ENCODE results near the gene RRP1B.
"Not testable (repeated sequence)": the region's sequence is repeated elsewhere in the genome, so short reads cannot be mapped to it uniquely, and the experiment has no call there.

The RRP1B gene

GRCh38 chr21:43667191-43667904, 8.0 kb downstream of the RRP1B start:
- in situ Hi-C loops (cut with MboI; ENCODE audit: low sequenced_read_pairs) = loop anchor here (10.0 kb wide), 1 partner anchor 57 kb away; no protein-coding TSS in a partner anchor

DNA sequence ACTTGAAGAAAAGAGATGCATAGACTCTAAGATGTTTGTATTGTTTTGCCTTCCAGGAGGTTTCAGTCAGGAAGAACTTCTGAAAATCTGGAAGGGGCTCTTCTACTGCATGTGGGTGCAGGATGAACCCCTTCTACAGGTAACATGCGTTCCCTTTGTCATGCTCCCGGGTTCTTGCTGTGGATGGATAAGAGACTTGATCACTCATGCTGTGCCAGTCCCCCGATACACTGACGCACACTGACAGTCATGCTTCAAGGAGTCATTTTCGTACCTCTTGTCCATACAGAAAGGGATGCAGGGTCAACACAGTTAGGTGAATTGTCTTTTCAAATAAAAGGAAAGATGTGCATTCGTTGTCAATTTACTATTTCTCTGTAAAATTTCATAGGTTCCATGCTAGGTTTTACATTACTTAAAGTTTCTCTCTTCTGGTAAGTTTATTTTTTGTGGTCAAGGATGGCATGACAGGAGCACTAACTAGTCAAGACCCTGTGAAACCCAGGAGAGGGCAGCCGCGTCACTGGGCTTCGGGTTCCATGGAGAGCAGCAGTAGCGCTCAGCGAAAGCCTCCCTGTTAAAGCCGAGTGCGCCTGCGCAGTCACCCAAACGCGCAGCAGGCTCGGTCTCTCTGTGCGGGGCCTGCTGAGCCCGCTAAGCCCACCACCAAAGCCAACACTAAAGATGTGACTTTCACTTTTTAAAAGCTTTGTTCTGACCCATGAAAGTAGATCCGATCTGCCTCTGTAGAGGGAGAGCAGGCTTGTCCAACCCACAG, 10.7 kb downstream of the RRP1B start:
- in situ Hi-C loops (cut with MboI; ENCODE audit: low sequenced_read_pairs) = loop anchor here (10.0 kb wide), 1 partner anchor 55 kb away; no protein-coding TSS in a partner anchor

DNA sequence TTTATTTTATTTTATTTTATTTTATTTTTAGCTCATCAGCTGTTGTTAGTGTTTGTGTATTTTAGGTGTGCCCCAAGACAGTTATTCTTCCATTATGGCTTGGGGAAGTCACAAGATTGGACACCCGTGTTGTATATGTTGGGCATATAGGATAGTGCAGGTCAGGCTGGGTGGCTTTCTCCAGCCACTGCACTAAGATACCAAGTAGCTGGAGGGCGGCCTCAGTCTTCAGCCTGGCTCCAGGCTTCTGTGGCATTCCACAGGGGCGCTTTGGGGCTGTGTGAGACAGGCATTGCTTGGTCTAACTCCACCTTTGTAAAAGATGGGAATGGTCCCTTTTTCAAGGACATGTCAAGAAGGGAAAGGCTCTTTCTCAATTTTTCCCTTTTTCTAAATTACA, 16.5 kb downstream of the RRP1B start:
- in situ Hi-C loops (cut with MboI; ENCODE audit: low sequenced_read_pairs) = no loop called here

DNA sequence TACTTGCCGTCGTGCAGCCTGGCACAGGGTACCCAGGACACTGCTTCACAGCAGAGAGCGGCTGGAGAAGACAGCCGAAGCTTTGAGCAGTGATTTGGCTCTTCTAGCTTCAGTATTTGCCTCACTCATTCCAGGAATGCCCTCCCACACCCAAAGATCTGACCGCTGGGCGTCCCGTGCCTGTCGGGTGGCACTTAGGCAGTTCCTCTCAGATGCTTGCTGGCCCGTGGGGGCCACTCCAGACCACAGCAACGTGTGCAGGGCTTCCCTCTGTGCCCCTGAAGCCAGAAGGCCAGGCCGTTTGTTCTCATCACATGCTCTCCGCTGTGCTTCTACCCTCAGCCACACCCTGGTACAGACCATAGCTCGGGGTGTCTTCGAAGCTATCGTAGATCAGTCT, 17.0 kb downstream of the RRP1B start:
- in situ Hi-C loops (cut with MboI; ENCODE audit: low sequenced_read_pairs) = no loop called here

DNA sequence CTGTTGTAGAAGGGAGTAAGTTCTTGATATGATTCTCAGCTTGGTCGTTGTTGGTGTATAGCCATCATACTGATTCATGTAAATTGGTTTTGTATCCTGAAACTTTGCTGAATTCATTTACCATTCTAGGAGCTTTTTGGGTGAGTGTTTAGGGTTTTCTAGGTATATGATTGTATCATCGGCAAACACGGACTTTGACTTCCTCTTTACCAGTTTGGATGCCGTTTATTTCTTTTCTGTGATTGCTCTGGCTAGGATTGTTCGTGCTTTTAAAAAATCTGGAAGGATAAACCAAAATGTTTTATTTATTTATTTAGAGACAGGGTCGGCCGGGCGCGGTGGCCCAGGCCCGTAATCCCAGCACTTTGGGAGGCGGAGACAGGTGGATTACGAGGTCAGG, 20.6 kb downstream of the RRP1B start:
- in situ Hi-C loops (cut with MboI; ENCODE audit: low sequenced_read_pairs) = no loop called here

- in situ Hi-C loops (cut with MboI; ENCODE audit: low sequenced_read_pairs) = not testable (repeated sequence)
Observed at GRCh38 chr21:43680421-43680820, 21.1 kb downstream of the RRP1B start.

DNA sequence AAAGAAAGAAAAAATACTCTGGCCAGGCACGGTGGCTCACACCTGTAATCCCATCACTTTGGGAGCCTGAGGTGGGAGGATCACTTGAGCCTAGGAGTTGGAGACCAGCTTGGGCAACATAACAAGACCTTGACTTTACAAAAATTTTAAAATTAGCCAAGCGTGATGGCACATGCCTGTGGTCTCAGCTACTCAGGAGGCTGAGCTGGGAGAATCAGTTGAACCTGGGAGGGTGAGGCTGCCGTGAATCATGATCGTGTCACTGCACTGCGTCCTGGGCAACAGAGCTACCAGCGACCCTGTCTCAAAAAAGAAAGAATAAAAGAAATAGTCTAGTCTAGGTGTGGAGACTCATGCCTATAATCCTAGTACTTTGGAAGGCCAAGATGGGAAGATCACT, 22.3 kb downstream of the RRP1B start:
- in situ Hi-C loops (cut with MboI; ENCODE audit: low sequenced_read_pairs) = no loop called here

DNA sequence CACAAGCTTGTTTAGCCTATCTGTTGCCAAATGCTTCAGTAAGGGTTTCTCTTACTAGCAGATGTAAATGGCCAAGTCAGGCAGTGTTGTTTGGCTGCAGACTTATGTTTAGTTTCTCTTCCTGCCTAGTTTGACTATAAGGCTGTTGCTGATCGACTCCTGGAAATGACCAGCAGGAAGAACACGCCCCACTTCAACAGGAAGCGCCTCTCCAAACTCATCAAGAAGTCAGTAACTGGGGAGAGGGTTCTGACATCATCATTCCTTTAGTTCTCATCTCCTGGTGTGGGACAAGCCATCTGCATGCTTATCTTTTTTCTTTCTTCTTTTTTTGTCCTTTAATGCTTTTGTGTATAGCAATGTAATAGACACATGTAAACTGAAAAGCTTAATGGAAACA, 25.1 kb downstream of the RRP1B start:
- in situ Hi-C loops (cut with MboI; ENCODE audit: low sequenced_read_pairs) = no loop called here

- in situ Hi-C loops (cut with MboI; ENCODE audit: low sequenced_read_pairs) = no loop called here
Observed at GRCh38 chr21:43686811-43687565, 27.6 kb downstream of the RRP1B start.

DNA sequence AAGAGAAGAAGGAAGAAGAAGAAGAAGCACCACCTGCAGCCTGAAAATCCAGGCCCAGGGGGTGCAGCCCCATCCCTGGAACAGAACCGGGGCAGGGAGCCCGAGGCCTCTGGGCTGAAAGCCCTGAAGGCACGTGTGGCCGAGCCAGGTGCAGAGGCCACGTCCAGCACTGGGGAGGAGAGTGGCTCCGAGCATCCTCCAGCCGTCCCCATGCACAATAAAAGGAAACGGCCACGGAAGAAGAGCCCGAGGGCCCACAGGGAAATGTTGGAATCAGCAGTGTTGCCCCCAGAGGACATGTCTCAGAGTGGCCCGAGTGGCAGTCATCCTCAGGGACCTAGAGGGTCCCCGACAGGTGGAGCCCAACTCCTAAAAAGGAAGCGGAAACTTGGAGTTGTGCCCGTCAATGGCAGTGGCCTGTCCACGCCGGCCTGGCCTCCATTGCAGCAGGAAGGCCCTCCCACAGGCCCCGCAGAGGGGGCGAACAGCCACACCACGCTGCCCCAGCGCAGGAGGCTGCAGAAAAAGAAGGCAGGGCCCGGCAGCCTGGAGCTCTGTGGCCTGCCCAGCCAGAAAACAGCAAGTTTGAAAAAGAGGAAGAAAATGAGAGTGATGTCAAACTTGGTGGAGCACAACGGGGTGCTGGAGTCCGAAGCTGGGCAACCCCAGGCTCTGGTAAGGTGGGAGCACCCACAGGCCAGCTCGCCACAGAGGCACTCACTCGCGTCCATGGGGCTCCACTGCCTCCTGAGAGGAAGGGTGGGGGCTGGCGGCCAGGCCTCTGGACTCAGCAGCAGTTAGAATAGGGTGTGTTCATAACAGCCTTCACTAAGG, 28.4 kb downstream of the RRP1B start:
- in situ Hi-C loops (cut with MboI; ENCODE audit: low sequenced_read_pairs) = no loop called here

GRCh38 chr21:43688906-43689305, 29.5 kb downstream of the RRP1B start:
- in situ Hi-C loops (cut with MboI; ENCODE audit: low sequenced_read_pairs) = no loop called here

DNA sequence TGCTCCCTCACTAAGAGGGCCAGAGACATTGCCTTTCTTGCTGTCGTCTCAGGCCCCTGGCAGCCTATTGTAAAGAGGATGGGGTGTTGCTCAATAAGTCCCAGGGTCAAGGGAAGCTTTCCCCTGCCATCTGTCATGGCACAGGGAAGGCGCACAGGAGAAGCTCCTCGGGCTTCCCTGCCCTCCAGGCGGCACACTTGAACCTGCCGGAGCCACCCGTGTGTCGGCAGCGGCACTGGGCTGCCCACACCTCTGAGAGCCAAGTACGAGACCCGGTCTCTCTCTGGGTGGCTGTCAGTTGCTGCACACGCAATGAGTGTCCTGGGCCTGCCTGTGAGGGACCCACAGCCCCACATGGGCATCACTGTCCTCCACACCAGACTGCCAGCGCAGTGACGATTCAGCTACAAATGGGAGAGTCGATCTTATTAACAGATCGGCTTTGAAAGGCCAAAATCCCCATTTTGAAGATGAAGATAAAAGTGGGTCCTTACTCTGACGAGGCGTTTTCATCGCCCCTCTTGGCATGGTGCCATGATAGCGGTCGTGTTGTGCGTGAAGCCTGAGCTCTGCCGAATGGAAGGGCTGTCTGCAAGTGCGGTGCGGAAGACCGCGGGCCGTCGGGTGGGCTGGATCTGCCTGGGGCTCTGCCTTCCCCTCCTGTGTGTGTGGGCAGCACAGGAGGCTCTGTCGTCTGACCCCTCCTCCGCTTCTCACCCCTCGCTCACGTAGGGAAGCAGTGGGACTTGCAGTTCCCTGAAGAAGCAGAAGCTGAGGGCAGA, 30.4 kb downstream of the RRP1B start:
- in situ Hi-C loops (cut with MboI; ENCODE audit: low sequenced_read_pairs) = no loop called here

- in situ Hi-C loops (cut with MboI; ENCODE audit: low sequenced_read_pairs) = no loop called here
Observed at GRCh38 chr21:43690346-43690745, 31.0 kb downstream of the RRP1B start.

DNA sequence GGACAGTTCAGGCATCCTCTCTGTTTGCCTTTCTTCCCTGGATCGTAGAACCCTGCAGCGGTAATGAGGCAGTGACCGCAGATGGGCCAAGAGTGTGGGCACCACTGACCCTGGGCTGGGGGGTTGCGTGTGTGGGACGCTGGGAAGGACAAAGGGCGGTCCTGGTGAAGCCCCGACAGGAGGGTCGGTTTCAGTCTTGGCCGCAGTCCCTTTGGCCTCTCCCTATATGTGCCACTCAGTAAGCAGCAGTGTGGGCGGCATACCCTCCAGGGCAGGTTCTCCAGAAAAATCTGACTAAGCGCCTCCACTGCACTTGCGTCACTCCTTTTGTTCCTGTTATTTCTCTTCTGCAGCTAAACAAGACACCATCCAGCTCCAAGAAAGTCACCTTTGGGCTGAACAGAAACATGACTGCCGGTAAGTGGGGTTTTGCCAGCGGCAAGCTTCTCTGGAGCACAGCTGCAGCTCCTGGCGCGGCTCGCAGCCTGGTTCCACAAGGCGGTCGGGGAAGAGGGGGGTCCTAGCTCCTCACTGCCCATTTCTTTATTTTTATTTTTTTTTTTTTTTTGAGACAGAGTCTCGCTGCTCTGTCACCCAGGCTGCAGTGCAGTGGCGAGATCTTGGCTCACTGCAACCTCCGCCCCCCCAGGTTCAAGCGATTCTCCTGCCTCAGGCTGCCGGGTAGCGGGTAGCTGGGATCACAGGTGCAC, 31.9 kb downstream of the RRP1B start:
- in situ Hi-C loops (cut with MboI; ENCODE audit: low sequenced_read_pairs) = no loop called here

- in situ Hi-C loops (cut with MboI; ENCODE audit: low sequenced_read_pairs) = no loop called here
Observed at GRCh38 chr21:43691801-43692200, 32.4 kb downstream of the RRP1B start.

GRCh38 chr21:43692949-43693348, 33.6 kb downstream of the RRP1B start:
- in situ Hi-C loops (cut with MboI; ENCODE audit: low sequenced_read_pairs) = no loop called here

- in situ Hi-C loops (cut with MboI; ENCODE audit: low sequenced_read_pairs) = no loop called here
Observed at GRCh38 chr21:43693981-43694380, 34.6 kb downstream of the RRP1B start.

DNA sequence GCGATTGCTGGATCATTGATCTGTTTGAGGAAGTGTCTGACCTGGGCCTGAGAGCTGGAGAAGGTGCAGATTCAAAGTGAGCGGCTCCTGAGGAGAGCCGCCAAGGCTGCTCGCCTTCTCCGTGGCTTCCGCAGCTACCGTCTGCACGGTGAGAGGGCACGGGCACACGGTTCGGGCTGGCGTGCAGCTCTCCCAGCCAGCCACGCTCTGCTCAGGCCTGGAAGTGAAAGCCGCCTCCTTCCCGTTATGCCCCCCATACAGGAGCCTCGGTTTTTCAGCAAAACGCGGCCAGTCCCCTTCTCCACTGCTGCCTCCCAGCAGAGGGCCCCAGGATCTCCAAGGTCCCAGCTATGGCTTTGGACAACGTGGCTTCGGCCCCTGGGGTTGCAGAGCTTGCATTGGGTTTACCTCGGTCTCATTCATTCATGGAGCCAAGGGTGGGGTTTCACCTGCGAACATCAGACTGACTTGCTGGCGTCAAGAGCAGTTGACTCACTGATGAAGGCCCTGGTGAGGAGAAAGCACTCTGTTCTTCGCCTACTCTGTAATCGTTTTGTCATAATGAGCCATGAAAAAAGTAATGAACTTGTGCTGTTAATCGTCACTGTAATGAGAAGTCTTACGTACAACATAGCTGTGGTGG, 35.2 kb downstream of the RRP1B start:
- in situ Hi-C loops (cut with MboI; ENCODE audit: low sequenced_read_pairs) = no loop called here

GRCh38 chr21:43696214-43696613, 36.9 kb downstream of the RRP1B start:
- in situ Hi-C loops (cut with MboI; ENCODE audit: low sequenced_read_pairs) = no loop called here
